Measurements from ENCODE around the gene PLEKHA5. TPM values are rescaled to one million over a fixed set of nuclear protein-coding genes. Genes with fewer than 3 reads are reported as not detected.

PLEKHA5 gene
- total and polyA plus RNA-seq, 2 experiments from 2014 or later: 82.8 to 112 TPM

DNA sequence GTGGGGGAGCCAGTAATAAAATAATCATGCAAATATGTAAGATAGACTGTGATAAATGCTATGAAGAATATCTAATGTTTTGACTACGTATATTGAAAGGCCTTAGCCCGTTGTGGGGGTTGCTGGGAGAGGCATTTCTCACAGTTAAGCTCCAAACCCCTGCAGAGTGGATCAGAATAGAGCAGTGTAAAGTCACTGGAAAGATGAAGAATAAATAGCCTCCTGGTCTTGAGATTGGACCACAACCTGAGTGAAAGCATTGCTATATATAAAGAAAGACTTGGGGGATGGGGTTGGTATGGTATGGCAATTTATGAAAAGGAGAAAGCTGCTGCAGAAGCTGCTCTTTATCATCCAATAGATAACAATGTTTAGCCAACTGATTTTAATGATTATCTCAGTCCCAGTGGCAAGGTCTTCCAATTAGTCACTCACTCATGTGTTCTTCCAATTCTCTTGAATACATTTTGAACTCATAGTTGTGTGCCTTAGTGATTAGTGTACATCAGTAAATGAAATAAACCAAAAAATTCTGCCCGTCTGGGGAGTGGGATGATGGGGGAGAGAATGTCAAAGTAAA, 10.2 kb downstream of the PLEKHA5 start:
- Histone ChIP-seq H2AFZ (no peak overlapping the region), H4K20me1 (replicated peaks; ENCODE audit: insufficient read depth) (peaks cover 69% of the 10 kb centered on the region), H3K36me3 (ENCODE audit: insufficient read depth) (no peaks in the 10 kb centered on the region; the same call in 1 of the 2 replicates), H3K27ac (ENCODE audit: low read depth) (no peak overlapping the region), H3K4me2 (no peak overlapping the region), H3K4me3 (no peak overlapping the region), H3K79me2 (replicated peaks; ENCODE audit: insufficient read depth) (peaks cover 100% of the 10 kb centered on the region), H3K9me2 (ENCODE audit: insufficient read depth) (no peaks in the 10 kb centered on the region), H3K27me3 (ENCODE audit: insufficient read depth) (no peaks in the 10 kb centered on the region), H3K4me1 (ENCODE audit: insufficient read depth) (peaks cover 37% of the 10 kb centered on the region), H3F3A (replicated peaks; ENCODE audit: low read depth) (no peaks in the 10 kb centered on the region)
- Mint-ChIP-seq H3K4me1 (peaks cover 51% of the 10 kb centered on the region), H3K9me3 (no peaks in the 10 kb centered on the region), H3K36me3 (ENCODE audit: low read depth) (peaks cover 33% of the 10 kb centered on the region; the same call in 2 of the 3 replicates), H3K27me3 (ENCODE audit: insufficient read depth, low read depth, poor library complexity) (no peaks in the 10 kb centered on the region), H3K27ac (no peak overlapping the region), H3K4me3 (no peak overlapping the region)
- no peak for TF ChIP-seq JUNB (IDR thresholded peaks at IDR 0.05; ENCODE audit: unreplicated experiment)
- no peak for TF ChIP-seq ZNF331 (CRISPR knock-in tag; IDR thresholded peaks at IDR 0.05; ENCODE audit: low read depth)
- no peak for TF ChIP-seq NANOG (IDR thresholded peaks at IDR 0.05; ENCODE audit: borderline replicate concordance)
- TF ChIP-seq, protein P1, sequence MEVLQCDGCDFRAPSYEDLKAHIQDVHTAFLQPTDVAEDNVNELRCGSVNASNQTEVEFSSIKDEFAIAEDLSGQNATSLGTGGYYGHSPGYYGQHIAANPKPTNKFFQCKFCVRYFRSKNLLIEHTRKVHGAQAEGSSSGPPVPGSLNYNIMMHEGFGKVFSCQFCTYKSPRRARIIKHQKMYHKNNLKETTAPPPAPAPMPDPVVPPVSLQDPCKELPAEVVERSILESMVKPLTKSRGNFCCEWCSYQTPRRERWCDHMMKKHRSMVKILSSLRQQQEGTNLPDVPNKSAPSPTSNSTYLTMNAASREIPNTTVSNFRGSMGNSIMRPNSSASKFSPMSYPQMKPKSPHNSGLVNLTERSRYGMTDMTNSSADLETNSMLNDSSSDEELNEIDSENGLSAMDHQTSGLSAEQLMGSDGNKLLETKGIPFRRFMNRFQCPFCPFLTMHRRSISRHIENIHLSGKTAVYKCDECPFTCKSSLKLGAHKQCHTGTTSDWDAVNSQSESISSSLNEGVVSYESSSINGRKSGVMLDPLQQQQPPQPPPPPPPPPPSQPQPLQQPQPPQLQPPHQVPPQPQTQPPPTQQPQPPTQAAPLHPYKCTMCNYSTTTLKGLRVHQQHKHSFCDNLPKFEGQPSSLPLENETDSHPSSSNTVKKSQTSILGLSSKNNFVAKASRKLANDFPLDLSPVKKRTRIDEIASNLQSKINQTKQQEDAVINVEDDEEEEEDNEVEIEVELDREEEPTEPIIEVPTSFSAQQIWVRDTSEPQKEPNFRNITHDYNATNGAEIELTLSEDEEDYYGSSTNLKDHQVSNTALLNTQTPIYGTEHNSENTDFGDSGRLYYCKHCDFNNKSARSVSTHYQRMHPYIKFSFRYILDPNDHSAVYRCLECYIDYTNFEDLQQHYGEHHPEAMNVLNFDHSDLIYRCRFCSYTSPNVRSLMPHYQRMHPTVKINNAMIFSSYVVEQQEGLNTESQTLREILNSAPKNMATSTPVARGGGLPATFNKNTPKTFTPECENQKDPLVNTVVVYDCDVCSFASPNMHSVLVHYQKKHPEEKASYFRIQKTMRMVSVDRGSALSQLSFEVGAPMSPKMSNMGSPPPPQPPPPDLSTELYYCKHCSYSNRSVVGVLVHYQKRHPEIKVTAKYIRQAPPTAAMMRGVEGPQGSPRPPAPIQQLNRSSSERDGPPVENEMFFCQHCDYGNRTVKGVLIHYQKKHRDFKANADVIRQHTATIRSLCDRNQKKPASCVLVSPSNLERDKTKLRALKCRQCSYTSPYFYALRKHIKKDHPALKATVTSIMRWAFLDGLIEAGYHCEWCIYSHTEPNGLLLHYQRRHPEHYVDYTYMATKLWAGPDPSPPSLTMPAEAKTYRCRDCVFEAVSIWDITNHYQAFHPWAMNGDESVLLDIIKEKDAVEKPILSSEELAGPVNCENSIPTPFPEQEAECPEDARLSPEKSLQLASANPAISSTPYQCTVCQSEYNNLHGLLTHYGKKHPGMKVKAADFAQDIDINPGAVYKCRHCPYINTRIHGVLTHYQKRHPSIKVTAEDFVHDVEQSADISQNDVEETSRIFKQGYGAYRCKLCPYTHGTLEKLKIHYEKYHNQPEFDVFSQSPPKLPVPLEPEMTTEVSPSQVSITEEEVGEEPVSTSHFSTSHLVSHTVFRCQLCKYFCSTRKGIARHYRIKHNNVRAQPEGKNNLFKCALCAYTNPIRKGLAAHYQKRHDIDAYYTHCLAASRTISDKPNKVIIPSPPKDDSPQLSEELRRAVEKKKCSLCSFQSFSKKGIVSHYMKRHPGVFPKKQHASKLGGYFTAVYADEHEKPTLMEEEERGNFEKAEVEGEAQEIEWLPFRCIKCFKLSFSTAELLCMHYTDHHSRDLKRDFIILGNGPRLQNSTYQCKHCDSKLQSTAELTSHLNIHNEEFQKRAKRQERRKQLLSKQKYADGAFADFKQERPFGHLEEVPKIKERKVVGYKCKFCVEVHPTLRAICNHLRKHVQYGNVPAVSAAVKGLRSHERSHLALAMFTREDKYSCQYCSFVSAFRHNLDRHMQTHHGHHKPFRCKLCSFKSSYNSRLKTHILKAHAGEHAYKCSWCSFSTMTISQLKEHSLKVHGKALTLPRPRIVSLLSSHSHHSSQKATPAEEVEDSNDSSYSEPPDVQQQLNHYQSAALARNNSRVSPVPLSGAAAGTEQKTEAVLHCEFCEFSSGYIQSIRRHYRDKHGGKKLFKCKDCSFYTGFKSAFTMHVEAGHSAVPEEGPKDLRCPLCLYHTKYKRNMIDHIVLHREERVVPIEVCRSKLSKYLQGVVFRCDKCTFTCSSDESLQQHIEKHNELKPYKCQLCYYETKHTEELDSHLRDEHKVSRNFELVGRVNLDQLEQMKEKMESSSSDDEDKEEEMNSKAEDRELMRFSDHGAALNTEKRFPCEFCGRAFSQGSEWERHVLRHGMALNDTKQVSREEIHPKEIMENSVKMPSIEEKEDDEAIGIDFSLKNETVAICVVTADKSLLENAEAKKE (CRISPR knock-in tag; IDR thresholded peaks at IDR 0.05): no peak
- TF ChIP-seq POLR2AphosphoS5 (IDR thresholded peaks at IDR 0.05; ENCODE audit: low read depth): no peak
- no peak for TF ChIP-seq EZH2phosphoT487 (IDR thresholded peaks at IDR 0.05; ENCODE audit: unreplicated experiment)
- no peak for TF ChIP-seq STAT1 (IDR thresholded peaks at IDR 0.05; ENCODE audit: unreplicated experiment)
- TF ChIP-seq, protein P2, sequence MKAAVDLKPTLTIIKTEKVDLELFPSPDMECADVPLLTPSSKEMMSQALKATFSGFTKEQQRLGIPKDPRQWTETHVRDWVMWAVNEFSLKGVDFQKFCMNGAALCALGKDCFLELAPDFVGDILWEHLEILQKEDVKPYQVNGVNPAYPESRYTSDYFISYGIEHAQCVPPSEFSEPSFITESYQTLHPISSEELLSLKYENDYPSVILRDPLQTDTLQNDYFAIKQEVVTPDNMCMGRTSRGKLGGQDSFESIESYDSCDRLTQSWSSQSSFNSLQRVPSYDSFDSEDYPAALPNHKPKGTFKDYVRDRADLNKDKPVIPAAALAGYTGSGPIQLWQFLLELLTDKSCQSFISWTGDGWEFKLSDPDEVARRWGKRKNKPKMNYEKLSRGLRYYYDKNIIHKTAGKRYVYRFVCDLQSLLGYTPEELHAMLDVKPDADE (IDR thresholded peaks at IDR 0.05): no peak
- TF ChIP-seq EZH2 (IDR thresholded peaks at IDR 0.05; ENCODE audit: low read depth, unreplicated experiment): no peak
- no peak for TF ChIP-seq ZNF114 (CRISPR knock-in tag; IDR thresholded peaks at IDR 0.05)
- no peak for TF ChIP-seq CREB1 (CRISPR knock-in tag; IDR thresholded peaks at IDR 0.05; ENCODE audit: low read depth)
- TF ChIP-seq, protein P3, sequence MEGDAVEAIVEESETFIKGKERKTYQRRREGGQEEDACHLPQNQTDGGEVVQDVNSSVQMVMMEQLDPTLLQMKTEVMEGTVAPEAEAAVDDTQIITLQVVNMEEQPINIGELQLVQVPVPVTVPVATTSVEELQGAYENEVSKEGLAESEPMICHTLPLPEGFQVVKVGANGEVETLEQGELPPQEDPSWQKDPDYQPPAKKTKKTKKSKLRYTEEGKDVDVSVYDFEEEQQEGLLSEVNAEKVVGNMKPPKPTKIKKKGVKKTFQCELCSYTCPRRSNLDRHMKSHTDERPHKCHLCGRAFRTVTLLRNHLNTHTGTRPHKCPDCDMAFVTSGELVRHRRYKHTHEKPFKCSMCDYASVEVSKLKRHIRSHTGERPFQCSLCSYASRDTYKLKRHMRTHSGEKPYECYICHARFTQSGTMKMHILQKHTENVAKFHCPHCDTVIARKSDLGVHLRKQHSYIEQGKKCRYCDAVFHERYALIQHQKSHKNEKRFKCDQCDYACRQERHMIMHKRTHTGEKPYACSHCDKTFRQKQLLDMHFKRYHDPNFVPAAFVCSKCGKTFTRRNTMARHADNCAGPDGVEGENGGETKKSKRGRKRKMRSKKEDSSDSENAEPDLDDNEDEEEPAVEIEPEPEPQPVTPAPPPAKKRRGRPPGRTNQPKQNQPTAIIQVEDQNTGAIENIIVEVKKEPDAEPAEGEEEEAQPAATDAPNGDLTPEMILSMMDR (conservative IDR thresholded peaks at IDR 0.05; ENCODE audit: low read depth in 2 of 2): no peak
- TF ChIP-seq, protein P4, sequence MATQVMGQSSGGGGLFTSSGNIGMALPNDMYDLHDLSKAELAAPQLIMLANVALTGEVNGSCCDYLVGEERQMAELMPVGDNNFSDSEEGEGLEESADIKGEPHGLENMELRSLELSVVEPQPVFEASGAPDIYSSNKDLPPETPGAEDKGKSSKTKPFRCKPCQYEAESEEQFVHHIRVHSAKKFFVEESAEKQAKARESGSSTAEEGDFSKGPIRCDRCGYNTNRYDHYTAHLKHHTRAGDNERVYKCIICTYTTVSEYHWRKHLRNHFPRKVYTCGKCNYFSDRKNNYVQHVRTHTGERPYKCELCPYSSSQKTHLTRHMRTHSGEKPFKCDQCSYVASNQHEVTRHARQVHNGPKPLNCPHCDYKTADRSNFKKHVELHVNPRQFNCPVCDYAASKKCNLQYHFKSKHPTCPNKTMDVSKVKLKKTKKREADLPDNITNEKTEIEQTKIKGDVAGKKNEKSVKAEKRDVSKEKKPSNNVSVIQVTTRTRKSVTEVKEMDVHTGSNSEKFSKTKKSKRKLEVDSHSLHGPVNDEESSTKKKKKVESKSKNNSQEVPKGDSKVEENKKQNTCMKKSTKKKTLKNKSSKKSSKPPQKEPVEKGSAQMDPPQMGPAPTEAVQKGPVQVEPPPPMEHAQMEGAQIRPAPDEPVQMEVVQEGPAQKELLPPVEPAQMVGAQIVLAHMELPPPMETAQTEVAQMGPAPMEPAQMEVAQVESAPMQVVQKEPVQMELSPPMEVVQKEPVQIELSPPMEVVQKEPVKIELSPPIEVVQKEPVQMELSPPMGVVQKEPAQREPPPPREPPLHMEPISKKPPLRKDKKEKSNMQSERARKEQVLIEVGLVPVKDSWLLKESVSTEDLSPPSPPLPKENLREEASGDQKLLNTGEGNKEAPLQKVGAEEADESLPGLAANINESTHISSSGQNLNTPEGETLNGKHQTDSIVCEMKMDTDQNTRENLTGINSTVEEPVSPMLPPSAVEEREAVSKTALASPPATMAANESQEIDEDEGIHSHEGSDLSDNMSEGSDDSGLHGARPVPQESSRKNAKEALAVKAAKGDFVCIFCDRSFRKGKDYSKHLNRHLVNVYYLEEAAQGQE (IDR thresholded peaks at IDR 0.05; ENCODE audit: unreplicated experiment): no peak
- no peak for ATAC-seq
- DNase-seq (ENCODE audit: low spot score): no peak

Data from GM23338 (cell line).